Stomach smooth muscle (tissue), 2 donors: Measurements from ENCODE around the gene ABAT.
"Not testable (repeated sequence)": the region's sequence is repeated elsewhere in the genome, so short reads cannot be mapped to it uniquely, and the experiment has no call there.

Experiments used
- H3K27ac ChIP-seq: one replicate; pipeline ENCODE4 v1.7.0; 2013; ENCODE audit warnings: mild to moderate bottlenecking, low read length, inconsistent platforms
- H3K27me3 ChIP-seq, 2 donors: one replicate each; pipeline ENCODE4 v1.7.0; 2013; ENCODE audit warnings: low read length in 2 of 2; ENCODE audit not compliant: insufficient read depth in 2 of 2, control insufficient read depth in 1 of 2
- H3K36me3 ChIP-seq, 2 donors: one replicate each; pipeline ENCODE4 v1.7.0; 2013; ENCODE audit warnings: low read length in 2 of 2; ENCODE audit not compliant: control insufficient read depth in 2 of 2, insufficient read depth in 2 of 2
- H3K4me1 ChIP-seq: one replicate; pipeline ENCODE4 v1.7.0; 2013; ENCODE audit warnings: low read length; ENCODE audit not compliant: control insufficient read depth, insufficient read depth
- H3K4me3 ChIP-seq, 2 donors: one replicate each; pipeline ENCODE4 v1.7.0; 2013; ENCODE audit warnings: low read length in 2 of 2
- H3K9ac ChIP-seq, 2 donors: one replicate each; pipeline ENCODE4 v1.7.0; 2013; ENCODE audit warnings: low read length in 2 of 2, mild to moderate bottlenecking in 1 of 2
- H3K9me3 ChIP-seq, 2 donors: one replicate each; pipeline ENCODE4 v1.7.0; 2013; ENCODE audit warnings: low read length in 2 of 2; ENCODE audit not compliant: control insufficient read depth in 2 of 2
- donor health status: healthy.
- donor health status: Pancreatic carcinoma.

The ABAT gene

DNA sequence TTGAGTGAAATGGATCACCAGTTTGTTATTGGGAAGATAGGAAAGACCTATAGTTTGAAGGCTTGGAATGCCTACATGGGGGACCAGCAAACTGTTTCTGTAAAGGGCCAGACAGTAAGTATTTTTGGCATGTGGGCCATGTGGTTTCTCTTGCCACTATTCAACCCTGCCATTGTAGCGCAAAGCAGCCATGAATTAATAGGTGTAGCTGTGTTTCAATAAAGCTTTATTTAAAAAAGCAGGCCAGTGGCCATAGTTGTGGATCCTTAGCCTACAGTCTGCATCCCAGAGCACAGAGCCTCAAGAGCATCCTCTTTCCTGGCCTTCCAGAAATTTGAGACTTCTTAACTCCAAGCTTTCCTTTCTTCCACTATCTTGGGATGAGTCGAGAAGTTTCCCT, 29.3 kb downstream of the ABAT start:
- Histone ChIP-seq H3K9ac (no peak overlapping the region), H3K4me1 (no peaks in the 10 kb centered on the region), H3K27ac (no peak overlapping the region), H3K9me3 (no peaks in the 10 kb centered on the region), H3K4me3 (no peak overlapping the region), H3K27me3 (no peaks in the 10 kb centered on the region), H3K36me3 (no peaks in the 10 kb centered on the region)

DNA sequence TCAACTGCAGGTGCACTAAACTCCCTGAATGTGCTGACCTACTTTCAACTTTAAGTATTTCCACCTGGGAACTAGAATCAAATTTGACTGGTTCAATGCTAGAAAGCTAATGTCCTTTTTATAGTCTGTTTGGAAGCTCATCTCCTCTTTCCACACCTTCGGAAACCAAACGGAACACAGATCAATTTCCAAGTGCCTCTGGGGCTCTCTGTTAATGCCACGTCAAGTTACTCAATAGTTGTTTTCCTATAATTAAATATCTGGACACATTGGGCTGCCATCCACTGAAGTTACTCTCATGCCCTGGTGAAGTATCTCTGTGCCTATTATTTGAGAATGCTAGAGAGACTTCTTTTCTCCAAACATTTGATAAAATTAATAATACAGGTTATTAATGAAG, 29.7 kb downstream of the ABAT start:
- Histone ChIP-seq H3K4me3 (no peak overlapping the region), H3K9me3 (no peaks in the 10 kb centered on the region), H3K36me3 (no peaks in the 10 kb centered on the region), H3K9ac (no peak overlapping the region), H3K4me1 (no peaks in the 10 kb centered on the region), H3K27ac (no peak overlapping the region), H3K27me3 (no peaks in the 10 kb centered on the region)

DNA sequence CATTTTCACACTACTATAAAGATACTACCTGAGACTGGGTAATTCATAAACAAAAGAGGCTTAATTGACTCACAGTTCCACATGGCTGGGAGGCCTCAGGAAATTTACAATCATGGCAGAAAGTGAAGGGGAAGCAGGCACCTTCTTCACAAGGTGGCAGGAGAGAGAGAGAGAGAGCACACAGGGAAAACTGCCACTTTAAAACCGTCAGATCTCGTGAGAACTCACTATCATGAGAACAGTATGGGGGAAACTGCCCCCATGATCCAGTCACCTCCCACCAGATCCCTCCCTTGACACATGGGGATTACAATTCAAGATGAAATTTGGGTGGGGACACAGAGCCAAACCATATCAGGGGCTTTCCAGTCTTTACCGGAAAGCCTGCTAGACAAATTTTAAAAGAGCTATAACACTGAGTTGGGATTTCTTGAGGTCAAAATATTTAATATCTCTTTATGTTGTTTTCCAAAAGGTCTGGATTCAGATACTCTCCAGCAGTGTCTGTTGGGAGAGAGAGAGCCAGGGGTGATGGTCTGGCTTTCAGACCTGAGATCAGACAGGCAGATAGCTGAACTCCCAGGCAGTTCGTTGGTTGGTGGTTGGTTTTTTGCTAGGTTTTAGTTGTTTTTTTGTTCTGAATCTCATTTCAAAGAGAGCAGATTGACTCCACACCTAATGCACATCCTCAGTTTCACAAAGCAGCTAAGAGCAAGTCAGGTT, 30.8 kb downstream of the ABAT start:
- H3K27me3 ChIP-seq, H3K27ac ChIP-seq, H3K4me3 ChIP-seq, H3K4me1 ChIP-seq, H3K9ac ChIP-seq, H3K9me3 ChIP-seq, H3K36me3 ChIP-seq: not testable (repeated sequence)

DNA sequence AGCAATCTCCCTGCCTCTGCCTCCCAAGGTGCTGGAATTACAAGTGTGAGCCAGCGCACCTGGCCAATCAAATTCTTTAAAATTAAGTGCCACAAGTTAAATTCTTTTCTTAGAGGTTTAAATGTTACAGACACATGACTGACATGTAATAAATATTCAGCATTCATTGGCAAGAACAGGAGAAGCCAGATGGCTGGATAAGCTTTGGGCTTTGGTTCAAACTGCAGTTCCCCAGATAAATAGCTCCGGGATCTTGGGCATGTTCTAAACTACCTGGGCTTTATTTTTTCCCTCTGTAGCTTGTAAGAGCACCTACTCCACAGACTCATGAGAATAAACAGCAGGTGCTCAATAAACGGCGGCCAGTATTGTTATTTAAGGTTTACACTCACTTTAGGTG, 34.1 kb downstream of the ABAT start:
- Histone ChIP-seq H3K4me3 (no peak overlapping the region), H3K36me3 (no peaks in the 10 kb centered on the region), H3K4me1 (no peaks in the 10 kb centered on the region), H3K9me3 (no peaks in the 10 kb centered on the region), H3K9ac (no peak overlapping the region), H3K27ac (no peak overlapping the region), H3K27me3 (no peaks in the 10 kb centered on the region)

DNA sequence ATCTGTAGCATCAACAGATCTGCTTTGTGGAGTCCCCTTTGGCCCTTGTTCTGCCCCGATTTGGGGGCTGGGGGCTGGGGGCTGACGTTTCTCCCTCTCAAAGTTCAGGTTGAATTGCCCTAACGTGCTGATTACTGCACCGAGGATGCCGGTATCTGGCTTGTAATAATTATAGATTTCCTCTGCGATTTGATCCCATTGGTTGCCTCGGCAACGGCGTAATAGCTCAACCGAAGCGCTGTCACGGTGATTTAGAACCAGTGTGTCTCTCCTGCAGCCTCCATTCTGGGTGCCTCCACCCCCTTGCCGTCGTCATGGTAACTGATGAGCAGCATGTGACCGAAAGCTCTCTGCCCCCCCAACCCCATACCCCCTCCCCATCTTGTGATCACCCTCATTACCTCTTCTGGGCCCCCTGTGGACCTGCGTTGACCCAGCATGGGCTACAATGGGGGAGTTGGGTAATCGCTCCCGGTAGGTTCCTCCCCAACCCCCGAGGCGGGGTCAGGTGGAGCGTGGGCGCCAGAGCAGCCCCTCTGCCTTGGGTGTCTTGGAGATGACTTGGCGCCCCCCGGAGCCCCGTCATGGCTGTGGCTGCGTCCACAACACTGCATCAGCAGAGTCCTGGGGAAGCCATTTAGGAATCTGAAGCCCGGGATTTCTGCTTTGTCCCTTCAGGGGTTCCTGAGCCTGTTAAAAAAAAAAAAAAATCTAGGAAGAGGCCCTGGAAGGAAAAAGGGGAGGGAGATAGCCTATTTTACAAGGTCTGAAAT, 38.4 kb downstream of the ABAT start:
- H3K27me3 ChIP-seq: no peaks in the 10 kb centered on the region
- H3K9me3 ChIP-seq: peaks cover 0 to 3% of the 10 kb centered on the region in 2 donors
- H3K4me3 ChIP-seq: no peak overlapping the region
- no peak overlapping the region for H3K9ac ChIP-seq
- no peaks in the 10 kb centered on the region for H3K36me3 ChIP-seq
- H3K4me1 ChIP-seq: no peaks in the 10 kb centered on the region
- H3K27ac ChIP-seq: no peak overlapping the region

DNA sequence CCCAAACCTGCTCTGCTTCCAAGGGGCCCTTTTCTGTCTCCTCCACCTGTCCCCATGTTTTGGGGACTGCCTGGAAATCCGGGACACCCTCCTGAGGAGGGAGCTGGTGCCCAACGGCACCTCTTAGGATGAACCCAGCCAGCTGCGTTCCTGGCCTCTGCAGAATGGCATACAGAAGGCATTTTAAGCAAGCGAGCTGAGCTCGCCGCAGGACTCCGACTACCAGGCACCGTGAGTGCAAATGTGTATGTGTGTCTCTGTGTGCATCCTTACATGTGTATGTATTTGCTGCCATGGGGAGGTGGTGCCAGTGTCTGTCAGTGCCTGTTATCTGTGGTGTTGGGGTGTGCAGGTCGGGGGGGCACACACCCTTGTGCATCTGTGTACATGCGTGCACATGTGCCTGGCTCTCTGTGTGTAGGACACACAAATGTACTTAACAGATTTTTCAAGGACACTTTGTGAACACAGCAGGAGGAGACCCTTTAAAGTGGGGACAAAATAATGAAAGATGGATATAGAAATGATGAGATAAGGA, 39.3 kb downstream of the ABAT start:
- Histone ChIP-seq H3K27me3 (no peaks in the 10 kb centered on the region), H3K9me3 (peaks cover 0 to 3% of the 10 kb centered on the region in 2 donors), H3K4me1 (no peaks in the 10 kb centered on the region), H3K36me3 (no peaks in the 10 kb centered on the region), H3K4me3 (no peak overlapping the region), H3K9ac (no peak overlapping the region), H3K27ac (no peak overlapping the region)

DNA sequence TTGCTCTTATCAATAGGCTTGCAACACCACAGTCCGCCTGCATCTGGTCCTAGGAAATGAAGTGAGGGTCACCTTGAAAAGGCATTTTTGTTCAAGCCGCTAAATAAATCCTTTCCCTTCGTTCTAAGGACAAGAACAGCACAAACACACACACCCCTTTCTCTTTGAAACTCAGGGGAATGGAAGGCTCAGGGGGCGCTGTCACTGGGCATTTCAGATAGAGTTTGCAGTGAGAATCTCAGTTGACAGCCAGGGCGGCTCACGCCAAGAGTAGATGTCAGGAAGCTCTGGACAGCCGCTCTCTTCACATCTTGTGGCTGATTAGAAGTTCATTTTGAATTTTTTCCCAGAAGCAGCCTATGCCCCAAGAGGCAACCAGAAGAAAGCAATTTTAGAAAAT, 39.8 kb downstream of the ABAT start:
- no peaks in the 10 kb centered on the region for H3K4me1 ChIP-seq
- no peak overlapping the region for H3K9ac ChIP-seq
- no peaks in the 10 kb centered on the region for H3K36me3 ChIP-seq
- H3K27me3 ChIP-seq: no peaks in the 10 kb centered on the region
- H3K4me3 ChIP-seq: no peak overlapping the region
- no peak overlapping the region for H3K27ac ChIP-seq
- peaks cover 0 to 3% of the 10 kb centered on the region in 2 donors for H3K9me3 ChIP-seq

DNA sequence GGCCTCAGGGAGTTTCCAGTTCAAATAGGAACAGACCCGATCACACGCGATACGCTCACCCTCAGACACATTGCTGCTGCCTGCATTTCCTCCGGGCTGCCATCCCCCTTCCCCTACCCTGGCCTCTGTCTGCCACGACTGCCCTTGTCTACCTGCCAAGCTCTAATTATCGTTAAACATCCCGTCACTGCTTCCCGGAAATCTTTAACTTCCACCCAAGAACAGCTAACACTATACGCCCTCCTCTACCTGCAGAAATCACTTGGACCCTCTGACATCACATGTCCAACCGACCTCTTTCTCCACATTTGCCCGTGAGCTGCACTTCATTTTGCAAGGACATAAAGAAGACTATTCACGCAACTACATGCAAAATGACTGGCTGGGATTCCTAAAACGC, 40.4 kb downstream of the ABAT start:
- peaks cover 0 to 3% of the 10 kb centered on the region in 2 donors for H3K9me3 ChIP-seq
- H3K4me3 ChIP-seq: no peak overlapping the region
- no peaks in the 10 kb centered on the region for H3K27me3 ChIP-seq
- no peaks in the 10 kb centered on the region for H3K36me3 ChIP-seq
- no peak overlapping the region for H3K27ac ChIP-seq
- H3K9ac ChIP-seq: no peak overlapping the region
- no peaks in the 10 kb centered on the region for H3K4me1 ChIP-seq

DNA sequence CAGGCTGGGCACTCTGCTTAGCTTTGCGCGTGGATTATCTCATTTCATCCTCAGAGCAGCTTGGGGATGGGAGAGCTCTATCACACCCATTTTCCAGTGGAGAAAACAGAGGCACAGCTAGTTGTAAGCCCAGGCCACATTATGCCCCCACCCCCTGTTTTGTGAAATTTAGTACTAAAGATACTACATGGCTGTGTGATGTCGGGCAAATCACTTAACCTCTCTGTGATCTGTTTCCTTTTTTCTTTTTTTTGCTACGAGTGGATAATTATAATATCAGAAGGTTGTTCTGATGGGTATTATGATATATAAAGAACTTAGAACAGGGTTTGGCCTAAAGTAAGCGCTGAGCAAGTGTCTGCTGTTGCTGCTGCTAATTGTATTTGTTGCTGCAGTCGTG, 41.6 kb downstream of the ABAT start:
- Histone ChIP-seq H3K4me1 (no peaks in the 10 kb centered on the region), H3K4me3 (no peak overlapping the region), H3K27ac (no peak overlapping the region), H3K9me3 (peaks cover 0 to 3% of the 10 kb centered on the region in 2 donors), H3K9ac (no peak overlapping the region), H3K27me3 (no peaks in the 10 kb centered on the region), H3K36me3 (peaks cover 0 to 4% of the 10 kb centered on the region in 2 donors)

DNA sequence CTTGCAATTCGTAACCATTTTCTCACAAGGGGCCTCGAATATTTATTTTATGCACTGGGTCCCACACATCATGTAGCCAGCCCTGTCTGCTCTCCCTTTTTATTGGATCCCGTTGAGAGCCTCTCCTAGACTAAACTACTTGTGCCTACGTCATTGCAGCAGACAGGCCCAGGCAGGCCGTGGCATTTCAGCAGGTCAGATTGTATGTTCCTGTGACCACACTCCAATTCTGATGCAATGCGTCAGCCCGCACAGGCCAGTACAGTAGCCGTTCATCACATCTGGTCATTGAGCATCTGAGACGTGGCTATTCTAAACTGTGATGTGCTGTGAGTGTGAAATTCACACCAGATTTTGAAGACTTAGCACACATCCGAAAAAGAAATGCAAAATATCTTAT, 42.2 kb downstream of the ABAT start:
- H3K9ac ChIP-seq: no peak overlapping the region
- H3K9me3 ChIP-seq: peaks cover 0 to 3% of the 10 kb centered on the region in 2 donors
- H3K27me3 ChIP-seq: no peaks in the 10 kb centered on the region
- H3K4me3 ChIP-seq: no peak overlapping the region
- H3K36me3 ChIP-seq: peaks cover 0 to 4% of the 10 kb centered on the region in 2 donors
- no peaks in the 10 kb centered on the region for H3K4me1 ChIP-seq
- no peak overlapping the region for H3K27ac ChIP-seq

DNA sequence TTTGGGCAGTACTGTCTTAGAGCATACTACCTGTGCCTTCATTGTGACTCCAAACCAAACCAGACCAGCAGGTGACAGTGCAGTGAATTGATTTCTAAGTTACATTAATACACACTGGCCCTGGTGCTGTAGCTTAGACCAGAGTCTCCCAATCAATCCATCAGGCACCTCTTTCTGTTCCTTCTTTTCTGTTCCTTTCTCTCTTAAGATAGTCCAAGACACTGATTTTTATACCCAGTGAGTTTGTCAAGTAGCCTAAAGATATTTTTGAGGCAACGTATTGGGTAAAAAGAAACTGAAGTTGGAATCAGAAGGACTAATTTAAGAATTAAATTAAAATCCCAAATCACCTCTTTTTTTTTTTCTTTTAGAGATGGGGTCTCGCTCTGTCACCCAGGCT, 43.1 kb downstream of the ABAT start:
- H3K27me3 ChIP-seq: no peaks in the 10 kb centered on the region
- H3K27ac ChIP-seq: no peak overlapping the region
- H3K4me3 ChIP-seq: no peak overlapping the region
- H3K9me3 ChIP-seq: peaks cover 0 to 3% of the 10 kb centered on the region in 2 donors
- H3K36me3 ChIP-seq: peaks cover 0 to 4% of the 10 kb centered on the region in 2 donors
- no peaks in the 10 kb centered on the region for H3K4me1 ChIP-seq
- H3K9ac ChIP-seq: no peak overlapping the region
